Epithelial cell of proximal tubule (primary cell): ENCODE results near the gene TOP3B. TPM values are rescaled to one million over a fixed set of nuclear protein-coding genes. Genes with fewer than 3 reads are reported as not detected.

Source experiments
- DNase-seq: peaks from one replicate; pipeline ENCODE4 v3.0.0-alpha.2; 2011; ENCODE audit warnings: low read depth
- H3K4me3 ChIP-seq: 2 replicates; pipeline ENCODE4 v1.5.1; 2011; ENCODE audit warnings: low read depth, mild to moderate bottlenecking, low read length
- CTCF ChIP-seq: conservative IDR thresholded peaks from 2 replicates; pipeline ENCODE4 v1.5.1; 2012; ENCODE audit warnings: low read depth, mild to moderate bottlenecking, low read length
- total RNA-seq: library from RNA; depleted of rRNA; stranded (reverse); fragments of >200 nt; gene quantifications from 2 replicates; pipeline ENCODE4 v1.2.3, GENCODE V29; 2015

TOP3B gene
- total RNA-seq, 1 donor from 2014 or later, result 27.9 TPM

DNA sequence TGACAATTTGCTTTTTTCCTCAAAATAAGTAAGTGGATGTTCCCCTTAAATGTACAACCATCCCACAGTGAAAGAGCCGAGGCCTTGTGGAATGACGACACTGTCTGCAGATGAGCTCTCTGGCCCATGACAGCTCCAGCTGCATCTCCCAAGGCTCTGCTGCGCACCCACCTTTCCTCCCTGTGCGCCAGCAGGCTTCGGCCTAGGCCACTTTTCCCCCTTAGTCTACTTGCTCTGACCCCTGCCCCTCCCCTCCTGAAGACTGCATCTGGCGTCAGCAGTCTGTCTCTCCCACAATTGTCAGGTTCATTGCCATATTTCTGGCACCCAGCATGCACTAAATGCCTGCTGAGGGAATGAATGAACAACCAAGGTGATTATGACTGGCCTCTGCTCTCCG lies 2.0 kb downstream of the TOP3B start:
- TF ChIP-seq CTCF, result no peak
- DNase-seq, result no peak
- no peak overlapping the region for H3K4me3 ChIP-seq

- no peak for TF ChIP-seq CTCF
- DNase-seq, result no peak
Observed at GRCh38 chr22:21978564-21979386, 3.8 kb downstream of the TOP3B start.

GRCh38 chr22:21977814-21978213 lies 4.8 kb downstream of the TOP3B start:
- no peak overlapping the region for H3K4me3 ChIP-seq
- no peak for DNase-seq
- no peak for TF ChIP-seq CTCF

More at GRCh38 chr22:21978564-21979386, 3.8 kb downstream of the TOP3B start:
- no peak overlapping the region for H3K4me3 ChIP-seq

- DNase-seq, result no peak
- TF ChIP-seq CTCF, result no peak
- no peak overlapping the region for H3K4me3 ChIP-seq
Observed at GRCh38 chr22:21975854-21976345, 6.7 kb downstream of the TOP3B start.

- DNase-seq, result no peak
- TF ChIP-seq CTCF, result no peak
- H3K4me3 ChIP-seq, result no peak overlapping the region
Observed at GRCh38 chr22:21975273-21975672, 7.3 kb downstream of the TOP3B start.

DNA sequence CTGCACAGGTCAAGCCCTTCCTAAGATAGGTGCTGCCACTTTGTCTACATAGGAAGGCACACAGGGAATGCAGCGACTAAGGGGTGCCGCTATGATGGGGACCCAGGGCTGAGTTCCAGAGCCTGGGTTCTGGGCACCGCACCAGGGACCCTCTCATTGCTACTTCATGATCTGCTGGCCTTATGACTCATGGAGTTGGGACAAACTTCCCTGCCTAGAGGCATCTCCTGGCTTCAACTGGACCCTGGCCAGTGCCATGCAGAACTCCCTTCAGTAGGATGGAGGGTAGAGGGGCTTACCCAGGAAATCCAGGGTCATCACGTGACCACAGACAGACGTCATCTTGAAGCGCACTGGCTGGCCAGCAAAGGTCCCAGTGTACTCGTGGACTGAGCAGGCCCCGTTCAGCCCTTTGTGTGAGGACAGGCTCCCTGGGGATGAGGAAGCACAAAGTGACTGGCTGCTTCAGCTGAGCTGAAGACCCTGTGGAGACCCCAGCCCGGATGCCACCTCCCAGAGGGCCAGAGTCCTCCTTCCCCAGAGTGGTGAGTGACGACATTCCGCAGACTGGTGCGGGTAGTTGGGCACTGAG lies 8.4 kb downstream of the TOP3B start:
- no peak for TF ChIP-seq CTCF
- no peak for DNase-seq
- H3K4me3 ChIP-seq, result no peak overlapping the region
